Osteoblast (primary cell): ENCODE data around the gene TAF11L7. TPM values are rescaled to one million over a fixed set of nuclear protein-coding genes. Genes with fewer than 3 reads are reported as not detected.
"Not testable (repeated sequence)": the region's sequence is repeated elsewhere in the genome, so short reads cannot be mapped to it uniquely, and the experiment has no call there.

Experiments
- DNase-seq: peaks from one replicate; pipeline ENCODE4 v3.0.0; 2011; ENCODE audit warnings: low spot score, mixed read lengths; ENCODE audit not compliant: insufficient read length; ENCODE audit errors: missing footprints
- H2AFZ ChIP-seq: 2 replicates; pipeline ENCODE4 v1.6.0; 2011; ENCODE audit warnings: mild to moderate bottlenecking, low read length
- H3K27ac ChIP-seq: 2 replicates; pipeline ENCODE4 v1.5.1; 2011; ENCODE audit warnings: mild to moderate bottlenecking, low read depth, low read length, moderate library complexity
- H3K27me3 ChIP-seq: 2 replicates; pipeline ENCODE4 v1.6.0; 2012; ENCODE audit warnings: mild to moderate bottlenecking, control low read depth, inconsistent platforms, low read length, moderate library complexity; ENCODE audit not compliant: insufficient read depth
- H3K36me3 ChIP-seq: 2 replicates; pipeline ENCODE4 v1.5.1; 2011; ENCODE audit warnings: mild to moderate bottlenecking, low read length, control low read depth, moderate library complexity; ENCODE audit not compliant: insufficient read depth
- H3K4me1 ChIP-seq: 2 replicates; pipeline ENCODE4 v1.5.1; 2011; ENCODE audit warnings: mild to moderate bottlenecking, low read length, control low read depth, moderate library complexity; ENCODE audit not compliant: insufficient read depth
- H3K4me2 ChIP-seq: 2 replicates; pipeline ENCODE4 v1.6.0; 2011; ENCODE audit warnings: mild to moderate bottlenecking, low read length; ENCODE audit not compliant: insufficient read depth
- H3K4me3 ChIP-seq: fragments of 200-600 bp; sonication (generic); 3 replicates; pipeline ENCODE4 v1.5.1; 2012; ENCODE audit warnings: mild to moderate bottlenecking, low read length, inconsistent platforms; ENCODE audit not compliant: insufficient read depth
- H3K79me2 ChIP-seq: 2 replicates; pipeline ENCODE4 v1.6.0; 2012; ENCODE audit warnings: mild to moderate bottlenecking, low read length, control low read depth, inconsistent platforms; ENCODE audit not compliant: insufficient read depth
- H3K9me3 ChIP-seq: 2 replicates; pipeline ENCODE4 v1.5.1; 2011; ENCODE audit warnings: low read depth, low read length, control low read depth
- H4K20me1 ChIP-seq: 2 replicates; pipeline ENCODE4 v1.6.0; 2012; ENCODE audit warnings: mild to moderate bottlenecking, low read length, control low read depth; ENCODE audit not compliant: insufficient read depth
- small RNA-seq: library from RNA; depleted of rRNA; stranded (forward); fragments of <200 nt; gene quantifications from one replicate; pipeline ENCODE3, GENCODE V24; 2012
- total RNA-seq: library from RNA; depleted of rRNA; stranded (reverse); fragments of >200 nt; gene quantifications from 2 replicates; pipeline ENCODE4 v1.2.3, GENCODE V29; 2012

Gene TAF11L7
- total RNA-seq, 1 donor: not detected

- H2AFZ ChIP-seq, DNase-seq, H3K4me2 ChIP-seq, H3K36me3 ChIP-seq, H3K9me3 ChIP-seq, H3K79me2 ChIP-seq, H3K27ac ChIP-seq, H3K4me1 ChIP-seq, H4K20me1 ChIP-seq, H3K27me3 ChIP-seq, H3K4me3 ChIP-seq: not testable (repeated sequence)
Observed at GRCh38 chr5:17594255-17594654, 8.7 kb upstream of the TAF11L7 start, which contains the start of gene TAF11L9. Gene TAF11L9, minus strand, starts transcription at chr5:17594394.

DNA sequence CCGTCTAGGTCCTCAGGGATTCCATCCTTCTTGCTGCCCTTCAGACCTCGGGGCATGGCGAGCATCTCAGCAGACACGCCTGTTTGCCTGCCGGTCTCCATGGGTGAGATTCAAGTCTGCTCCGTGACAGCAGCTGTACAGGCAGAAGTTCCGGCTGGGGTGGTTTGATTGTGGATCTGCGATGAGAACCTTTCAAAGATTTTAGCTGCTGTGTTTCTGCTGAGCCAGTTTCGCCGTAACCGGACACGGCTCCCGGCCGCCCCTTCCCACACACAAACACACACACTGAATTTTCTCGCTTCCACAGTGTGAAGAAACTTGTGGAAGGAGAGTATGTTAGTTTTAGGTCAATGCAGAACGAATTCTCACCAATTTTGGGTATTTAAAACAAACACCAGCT, 5.3 kb upstream of the TAF11L7 start, which contains the start of gene TAF11L8:
TSS of gene TAF11L8 (minus strand) at position 101 of the 400 bp plus-strand sequence.
- not testable (repeated sequence) for H4K20me1 ChIP-seq

More for the DNA sequence above, 5.3 kb upstream of the TAF11L7 start, which contains the start of gene TAF11L8:
- not testable (repeated sequence) for H3K79me2 ChIP-seq, H2AFZ ChIP-seq, H3K4me3 ChIP-seq, H3K9me3 ChIP-seq, H3K27me3 ChIP-seq, DNase-seq, H3K4me2 ChIP-seq, H3K27ac ChIP-seq, H3K4me1 ChIP-seq, H3K36me3 ChIP-seq

Small RNA genes within 50 kb of the gene (small RNA-seq; reads per million reads assigned to genes)
- not detected for gene AC233724.3
- gene AC233724.6: not detected
- not detected for gene AC233724.7

Other genes starting within 250 kb of the TAF11L7 start
- not detected in 2 replicates for gene TAF11L2, start 87.5 kb downstream of the TAF11L7 start, total RNA-seq
- gene TAF11L3, start 67.4 kb downstream of the TAF11L7 start, total RNA-seq: not detected in 2 replicates
- gene TAF11L4, start 64.0 kb downstream of the TAF11L7 start, total RNA-seq: not detected in 2 replicates
- not detected in 2 replicates for gene TAF11L5, start 60.5 kb downstream of the TAF11L7 start, total RNA-seq
- not detected in 2 replicates for gene TAF11L6, start 57.1 kb downstream of the TAF11L7 start, total RNA-seq
- not detected in 2 replicates for gene TAF11L8, start 5.2 kb upstream of the TAF11L7 start, total RNA-seq
- not detected in 2 replicates for gene TAF11L9, start 8.6 kb upstream of the TAF11L7 start, total RNA-seq
- not detected in 2 replicates for gene TAF11L10, start 12.1 kb upstream of the TAF11L7 start, total RNA-seq
- gene TAF11L11, start 18.4 kb upstream of the TAF11L7 start, total RNA-seq: 0.29 TPM in 1 of 2 replicates, not detected in the other
- gene TAF11L12, start 24.6 kb upstream of the TAF11L7 start, total RNA-seq: 0.29 TPM in 1 of 2 replicates, not detected in the other
- gene TAF11L13, start 46.3 kb upstream of the TAF11L7 start, total RNA-seq: not detected in 2 replicates
- gene TAF11L14, start 48.7 kb upstream of the TAF11L7 start, total RNA-seq: not detected in 2 replicates